Activated CD8-positive, alpha-beta memory T cell treated with anti-CD3 and anti-CD28 coated beads for 48 hours (primary cell): ENCODE data around the gene MPPE1.
A peak's percentile ranks its signal among the peaks of the same experiment; 100 is the strongest.
"Not testable (repeated sequence)": the region's sequence is repeated elsewhere in the genome, so short reads cannot be mapped to it uniquely, and the experiment has no call there.

Source experiments
- DNase-seq, 3 experiments: peaks; one replicate each; pipeline ENCODE4 v3.0.0-alpha.2; 2020; ENCODE audit warnings: low read depth in 2 of 3, low spot score in 2 of 3

MPPE1 gene

DNA sequence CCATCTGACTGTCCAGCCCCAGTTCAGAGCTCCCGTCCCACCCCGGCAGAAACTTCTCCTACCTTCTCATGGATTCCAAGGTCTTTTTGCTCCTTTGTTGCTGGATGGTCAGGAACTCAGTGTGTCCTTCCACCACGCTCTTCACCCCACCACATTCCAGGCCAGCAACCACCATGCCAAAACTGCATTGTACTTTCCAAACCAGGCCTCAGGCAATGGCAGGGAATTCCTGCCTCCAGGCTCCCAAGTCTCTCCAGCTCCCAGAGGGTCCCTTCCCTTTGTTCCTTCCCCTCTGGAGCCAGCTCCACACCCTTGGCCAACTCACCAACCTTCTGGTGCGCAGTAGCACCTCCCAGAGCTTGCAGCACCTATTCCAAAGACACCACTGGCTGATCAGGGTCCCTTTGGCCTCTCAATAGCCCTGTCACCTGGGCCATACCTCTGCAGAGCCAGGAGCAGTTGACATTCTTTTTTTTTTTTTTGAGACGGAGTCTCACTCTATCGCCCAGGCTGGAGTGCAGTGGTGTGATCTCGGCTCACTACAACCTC, 48.8 kb downstream of the MPPE1 start:
- DNase-seq: no peak

DNA sequence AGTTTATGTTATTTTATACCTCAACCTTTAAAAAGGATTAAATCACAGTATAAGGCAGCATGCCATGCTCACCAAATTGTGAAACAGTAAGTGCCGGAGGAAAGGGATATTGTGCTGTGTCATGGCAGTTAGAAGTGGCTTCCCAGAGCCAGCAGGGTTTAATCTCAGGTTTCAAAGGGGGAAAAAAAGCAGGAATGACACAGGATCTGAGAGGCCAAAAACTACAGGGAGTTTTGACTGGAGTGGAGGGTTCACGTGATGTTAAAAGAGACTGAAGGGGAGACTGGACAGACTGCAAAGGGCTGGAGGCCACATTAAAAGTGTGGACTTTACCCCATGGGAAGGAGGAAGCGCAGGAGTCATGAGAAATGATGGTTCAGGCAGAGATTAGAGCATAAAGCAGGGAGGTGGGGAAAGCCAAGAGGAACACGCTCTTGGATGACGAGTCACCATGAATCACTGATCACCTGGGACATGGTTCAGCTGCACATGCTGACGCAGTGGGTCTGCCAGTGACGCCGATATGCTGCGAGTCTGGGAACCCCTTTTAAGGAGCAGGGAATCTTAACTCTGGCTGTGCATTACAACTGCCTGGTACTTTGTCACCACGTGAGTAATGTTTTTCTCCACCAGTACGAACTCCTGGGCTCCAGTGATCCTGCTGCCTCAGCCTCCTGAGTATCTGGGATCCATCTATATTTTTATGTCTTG, 50.8 kb downstream of the MPPE1 start:
- no peak for DNase-seq

DNA sequence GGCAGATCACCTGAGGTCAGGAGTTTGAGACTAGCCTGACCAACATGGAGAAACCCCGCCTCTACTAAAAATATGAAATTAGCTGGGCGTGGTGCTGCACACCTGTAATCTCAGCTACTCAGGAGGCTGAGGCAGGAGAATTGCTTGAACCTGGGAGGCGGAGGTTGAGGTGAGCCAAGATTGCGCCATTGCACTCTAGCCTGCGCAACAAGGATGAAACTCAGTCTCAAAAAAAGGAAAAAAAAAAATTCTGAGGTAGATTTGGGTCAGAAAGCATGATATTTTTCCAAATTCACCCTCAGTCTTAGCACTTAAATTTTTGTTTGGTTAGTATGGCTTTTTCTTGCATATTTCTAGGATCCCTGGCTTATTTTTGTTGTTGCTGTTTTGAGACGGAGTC, 53.6 kb downstream of the MPPE1 start:
- DNase-seq: not testable (repeated sequence)

DNA sequence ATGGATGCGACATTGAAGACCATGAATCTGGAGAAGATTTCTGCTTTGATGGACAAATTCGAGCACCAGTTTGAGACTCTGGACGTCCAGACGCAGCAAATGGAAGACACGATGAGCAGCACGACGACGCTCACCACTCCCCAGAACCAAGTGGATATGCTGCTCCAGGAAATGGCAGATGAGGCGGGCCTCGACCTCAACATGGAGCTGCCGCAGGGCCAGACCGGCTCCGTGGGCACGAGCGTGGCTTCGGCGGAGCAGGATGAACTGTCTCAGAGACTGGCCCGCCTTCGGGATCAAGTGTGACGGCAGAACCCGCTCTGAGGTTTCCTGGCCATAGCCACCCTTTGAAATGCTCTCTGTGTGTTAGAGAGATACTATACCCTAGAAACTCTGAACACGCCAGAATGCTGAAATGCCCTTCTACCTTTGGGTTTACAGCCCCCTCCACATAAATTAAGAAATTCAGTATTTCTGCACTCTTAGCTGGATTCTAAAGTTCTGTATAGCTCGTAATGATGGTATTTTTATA, 56.2 kb downstream of the MPPE1 start:
- peak in 2 of 3 experiments; percentile 1 to 18 for DNase-seq

DNA sequence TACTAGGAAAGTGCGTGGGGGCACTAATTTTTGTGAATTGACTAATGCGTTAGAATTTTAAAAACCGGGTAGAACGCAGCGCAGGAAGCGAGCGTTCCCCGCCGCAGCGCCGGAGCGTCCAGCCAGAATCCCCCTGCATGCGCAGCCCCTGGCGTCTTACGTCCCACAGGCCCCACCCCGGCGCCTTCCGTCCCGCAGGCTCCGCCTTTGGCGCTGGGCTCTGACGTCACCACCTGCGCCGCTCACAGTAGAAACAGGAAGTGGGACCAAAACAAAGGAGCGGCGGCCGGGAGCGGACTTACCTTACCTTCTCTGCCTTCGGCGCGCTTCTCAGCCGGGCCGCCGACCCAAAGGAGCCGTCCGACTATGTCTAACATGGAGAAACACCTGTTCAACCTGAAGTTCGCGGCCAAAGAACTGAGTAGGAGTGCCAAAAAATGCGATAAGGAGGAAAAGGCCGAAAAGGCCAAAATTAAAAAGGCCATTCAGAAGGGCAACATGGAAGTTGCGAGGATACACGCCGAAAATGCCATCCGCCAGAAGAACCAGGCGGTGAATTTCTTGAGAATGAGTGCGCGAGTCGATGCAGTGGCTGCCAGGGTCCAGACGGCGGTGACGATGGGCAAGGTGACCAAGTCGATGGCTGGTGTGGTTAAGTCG, 56.8 kb downstream of the MPPE1 start, which contains the start of gene CHMP1B:
Gene CHMP1B, plus strand, starts transcription at position 268 of the 660 bp plus-strand sequence. Its CDS starts 99 bp downstream, at position 367.
- peak; percentile 93 to 95 (median 93) for DNase-seq

DNA sequence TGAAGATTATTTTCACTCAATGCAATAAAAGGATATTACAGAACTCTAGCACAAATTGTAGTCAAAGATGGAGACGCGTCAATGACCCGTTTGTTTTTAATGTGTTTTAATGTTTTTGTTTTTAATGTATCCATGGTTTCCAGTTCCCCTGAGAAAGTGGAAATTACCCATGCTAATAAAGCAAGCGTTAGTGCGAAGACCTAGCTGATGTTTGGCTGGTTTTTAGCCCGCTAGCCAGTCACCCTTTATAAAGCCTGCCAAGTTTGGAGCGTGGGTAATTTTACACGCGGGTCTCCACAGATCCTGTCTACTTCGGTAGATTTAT, 57.3 kb downstream of the MPPE1 start:
- no peak for DNase-seq

DNA sequence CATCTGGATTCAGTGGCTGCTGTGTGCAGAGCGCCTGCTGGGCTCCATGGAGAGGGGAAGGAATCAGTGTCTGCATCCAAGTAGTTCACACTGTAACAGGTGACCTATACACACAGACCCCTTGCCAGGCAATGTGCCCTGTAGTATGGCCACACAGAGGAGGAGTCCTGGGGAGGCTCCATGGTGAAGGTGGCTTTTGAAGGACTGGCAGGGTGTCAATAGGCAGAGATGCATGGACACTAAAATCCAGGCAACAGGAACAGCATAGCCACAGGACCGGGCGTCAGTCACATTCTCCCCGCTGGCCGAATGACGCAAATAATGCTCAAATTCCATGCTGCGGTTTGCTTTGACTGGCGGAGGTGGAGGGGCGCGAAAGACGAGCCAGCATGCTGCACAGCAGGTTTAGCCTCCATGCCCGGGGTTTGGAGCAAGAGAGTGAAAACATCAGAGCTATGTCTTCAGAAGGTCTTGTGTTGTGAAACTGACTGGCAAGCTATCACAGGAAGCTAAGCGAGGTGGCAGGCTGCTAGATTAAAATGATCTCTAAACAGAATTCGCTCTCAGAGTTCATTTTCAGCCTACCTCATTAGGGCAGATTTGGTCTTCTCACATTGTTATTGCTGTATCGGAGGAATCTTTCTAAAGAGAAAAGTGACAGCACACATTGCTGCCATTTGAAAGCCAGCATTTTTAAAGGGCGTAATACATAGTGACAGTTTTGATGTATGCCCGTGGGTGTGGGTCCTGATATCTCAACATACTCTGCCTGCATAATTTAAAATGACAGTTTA, 58.1 kb downstream of the MPPE1 start:
- peak; percentile 10 to 29 (median 22) for DNase-seq

DNA sequence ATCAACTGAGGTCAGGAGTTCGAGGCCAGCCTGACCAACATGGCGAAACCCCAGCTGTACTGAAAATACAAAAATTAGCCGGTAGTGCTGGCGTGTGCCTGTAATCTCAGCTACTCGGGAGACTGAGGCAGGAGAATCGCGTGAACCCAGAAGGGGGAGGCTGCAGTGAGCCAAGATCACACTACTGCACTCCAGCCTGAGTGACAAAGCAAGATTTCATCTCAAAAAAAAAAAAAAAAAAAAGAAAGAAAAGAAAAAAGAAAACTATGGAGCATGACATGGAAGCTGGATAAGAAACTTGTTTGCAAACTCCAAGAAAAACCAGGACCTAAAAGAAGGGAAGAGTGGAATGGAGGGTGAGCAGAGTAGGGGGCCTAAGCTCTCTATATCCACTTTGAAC, 58.8 kb downstream of the MPPE1 start:
- DNase-seq: no peak

DNA sequence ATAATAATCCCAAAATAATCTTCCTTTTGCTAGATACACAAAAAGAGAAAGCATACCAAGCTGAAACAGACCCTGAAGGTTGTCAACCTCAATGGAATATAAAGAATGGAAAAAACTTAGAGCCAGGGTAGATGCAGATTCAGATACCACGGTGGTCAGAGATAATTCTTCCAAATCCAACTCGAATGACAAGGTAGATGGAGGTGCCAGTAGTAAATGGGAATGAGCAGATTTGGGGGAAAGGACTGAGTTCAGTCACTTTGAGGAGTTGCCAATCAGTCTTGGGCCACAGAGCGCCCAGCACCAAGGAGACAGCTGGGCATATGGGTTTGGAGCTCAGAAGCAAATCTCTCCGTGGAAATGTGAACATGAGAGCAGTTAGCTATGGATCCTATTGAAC, 60.3 kb downstream of the MPPE1 start:
- DNase-seq: no peak

DNA sequence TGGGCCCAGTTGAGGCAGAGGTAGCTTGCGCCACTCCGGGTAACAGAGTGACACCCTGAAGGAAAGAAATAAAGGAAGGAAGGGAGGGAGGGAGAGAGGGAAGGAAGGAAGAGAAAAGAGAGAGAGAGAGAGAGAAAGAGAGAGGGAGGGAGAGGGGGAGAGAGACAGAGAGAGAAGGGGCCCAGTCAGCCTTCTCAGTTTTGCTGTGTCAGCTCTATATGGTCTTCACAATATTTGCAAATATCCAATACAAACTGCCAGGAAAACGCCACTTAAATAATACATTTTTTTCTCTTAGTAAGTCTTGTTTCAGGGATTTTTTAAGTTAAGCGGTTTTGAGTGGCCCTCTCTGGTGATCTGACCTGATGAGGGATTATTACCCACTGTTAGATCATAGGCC, 62.5 kb downstream of the MPPE1 start:
- DNase-seq: no peak

DNA sequence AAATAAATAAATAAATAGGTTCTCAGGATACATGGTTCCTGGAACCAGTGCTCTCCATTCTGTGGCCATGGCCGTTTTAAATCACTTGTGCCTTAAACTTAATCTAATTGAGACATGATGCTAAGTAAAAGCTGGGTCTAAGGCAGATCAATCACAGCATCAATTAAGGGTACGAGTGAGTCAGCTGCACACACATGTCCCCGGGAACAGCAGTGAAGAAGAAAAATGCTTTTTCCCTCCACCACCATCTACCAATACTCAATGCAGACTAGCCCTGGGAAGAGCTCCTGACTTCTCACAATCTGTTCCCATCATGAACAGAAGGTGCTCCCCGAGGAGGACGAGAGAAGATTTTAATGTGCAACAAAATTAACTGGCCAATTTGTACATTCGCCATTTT, 63.7 kb downstream of the MPPE1 start:
- DNase-seq: no peak

DNA sequence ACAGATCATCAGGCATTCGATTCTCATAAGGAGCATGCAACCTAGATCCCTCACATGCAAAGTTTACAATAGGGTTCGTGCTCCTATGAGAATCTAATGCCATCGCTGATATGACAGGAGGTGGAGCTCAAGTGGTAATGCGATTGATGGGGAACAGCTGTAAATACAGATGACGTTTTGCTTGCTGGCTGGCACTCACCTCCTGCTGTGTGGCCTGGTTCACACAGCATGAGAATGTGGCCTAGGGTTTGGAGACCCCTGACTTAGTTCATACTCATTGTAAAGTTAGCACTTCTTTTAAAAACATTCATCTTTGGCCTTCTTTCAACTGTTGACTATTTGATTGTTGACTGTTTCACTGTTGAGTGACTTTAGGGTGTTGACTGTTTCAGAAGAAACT, 65.6 kb downstream of the MPPE1 start:
- no peak for DNase-seq

DNA sequence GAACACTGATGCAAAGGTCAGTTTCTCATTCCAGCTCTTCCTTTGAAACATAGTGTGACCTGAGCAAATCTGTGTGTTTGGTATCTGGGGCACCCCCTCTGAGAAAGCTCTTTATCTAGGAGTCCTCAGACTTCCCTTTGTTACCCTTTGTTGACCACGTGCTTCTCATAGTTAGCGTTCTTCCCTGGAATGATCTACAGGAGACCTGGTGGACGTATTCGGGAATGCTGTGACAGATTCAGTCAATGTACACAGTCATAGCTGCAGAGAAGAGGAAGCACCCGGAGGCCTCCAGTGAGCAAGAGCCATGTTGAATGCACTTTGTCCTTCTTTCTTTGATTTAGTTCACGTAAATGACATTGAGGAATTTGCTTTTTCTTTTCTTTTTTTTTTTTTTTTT, 67.6 kb downstream of the MPPE1 start:
- no peak for DNase-seq

DNA sequence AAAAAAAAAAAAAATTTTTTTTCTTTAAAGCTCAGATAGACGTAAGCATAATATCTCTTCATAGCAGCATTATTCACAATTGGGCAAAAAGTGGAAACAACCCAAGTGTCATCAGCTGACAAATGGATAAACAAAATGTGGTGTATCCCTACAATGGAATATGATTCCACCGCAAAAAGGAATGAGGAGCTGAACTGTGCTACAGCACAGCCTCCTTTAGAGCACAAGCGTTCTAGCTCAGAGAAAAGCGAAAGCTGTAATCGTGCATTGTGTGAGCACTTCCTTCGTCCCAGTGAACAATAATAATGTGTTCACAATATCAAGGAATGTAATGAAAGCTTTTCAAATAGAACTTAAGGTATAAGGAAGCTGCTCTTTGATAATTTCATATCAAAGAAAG, 68.6 kb downstream of the MPPE1 start:
- DNase-seq: no peak

DNA sequence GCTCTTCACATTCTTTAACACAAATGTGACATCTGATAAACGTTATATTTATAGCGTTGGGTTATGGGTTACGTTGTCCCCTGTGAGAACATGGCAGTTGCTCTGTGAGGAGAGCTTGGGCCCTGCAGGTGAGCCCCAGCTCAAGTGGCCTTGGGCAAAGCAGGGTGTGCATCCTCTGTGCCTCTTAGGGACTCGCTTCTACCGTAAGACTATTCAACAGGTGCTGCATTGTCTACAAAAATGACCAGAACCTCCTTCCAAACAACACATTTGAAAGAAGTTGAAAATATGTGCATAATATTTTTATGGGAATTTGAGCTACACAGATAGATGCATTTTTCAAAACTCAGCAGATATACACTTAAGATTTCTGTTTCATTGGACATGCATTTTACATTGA, 73.3 kb downstream of the MPPE1 start:
- DNase-seq: no peak
